ENCODE measurements around the gene CYB561D2.

DNA sequence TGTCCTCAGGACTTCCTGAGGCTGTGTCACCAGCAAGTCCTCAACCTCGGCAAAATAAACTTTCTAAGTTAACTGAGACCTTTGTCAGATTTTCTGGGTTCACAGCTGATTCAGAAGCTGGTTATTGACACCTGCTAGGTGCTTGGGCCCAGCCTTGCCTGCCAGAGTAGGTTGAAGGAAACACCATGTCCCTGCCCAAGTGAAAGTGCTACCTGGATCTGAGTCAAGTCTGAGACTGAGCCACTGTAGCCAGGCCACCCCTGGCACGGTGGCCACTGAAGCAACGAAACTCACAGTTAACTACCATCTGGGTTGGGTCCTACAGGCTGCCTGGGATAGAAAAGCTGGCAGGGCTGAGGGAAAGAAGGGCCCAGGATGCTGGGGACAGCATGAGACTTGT lies 36.3 kb upstream of the CYB561D2 start:
- TF ChIP-seq CTCF (IDR thresholded peaks at IDR 0.05; ENCODE audit: low read depth, low read length, poor library complexity, severe bottlenecking), result no peak
- no peak for TF ChIP-seq EZH2phosphoT487 (IDR thresholded peaks at IDR 0.05; ENCODE audit: borderline replicate concordance, low read length)
